Measurements from ENCODE around the gene MAMDC2.
"Not testable (repeated sequence)": the region's sequence is repeated elsewhere in the genome, so short reads cannot be mapped to it uniquely, and the experiment has no call there.

The MAMDC2 gene

DNA sequence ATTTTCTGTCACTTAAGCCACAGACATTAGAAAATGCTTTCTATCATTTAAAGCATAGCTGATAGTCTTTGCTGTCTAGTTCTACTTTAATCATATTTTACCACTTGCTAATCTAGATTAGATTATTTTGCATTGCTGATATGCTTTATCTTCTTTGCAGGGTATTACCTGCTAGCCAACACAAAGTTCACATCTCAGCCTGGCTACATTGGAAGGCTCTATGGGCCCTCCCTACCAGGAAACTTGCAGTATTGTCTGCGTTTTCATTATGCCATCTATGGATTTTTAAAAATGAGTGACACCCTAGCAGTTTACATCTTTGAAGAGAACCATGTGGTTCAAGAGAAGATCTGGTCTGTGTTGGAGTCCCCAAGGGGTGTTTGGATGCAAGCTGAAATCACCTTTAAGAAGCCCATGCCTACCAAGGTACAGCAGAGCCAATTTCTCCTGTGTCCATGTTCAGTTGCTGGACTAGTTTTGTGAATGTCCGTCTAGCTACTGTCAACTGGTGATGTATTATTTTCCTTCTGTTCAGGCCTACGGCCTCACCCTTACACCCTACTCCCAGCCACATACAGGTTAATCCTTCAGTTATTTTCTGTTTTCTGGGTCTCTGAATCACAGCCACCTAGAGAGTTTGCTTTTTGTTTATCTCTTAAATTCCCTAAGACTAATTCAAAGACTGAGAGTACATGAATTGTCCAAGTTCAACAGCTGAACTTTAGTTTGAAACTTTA lies 99.9 kb downstream of the MAMDC2 start:
- FAIRE-seq, result no peak

DNA sequence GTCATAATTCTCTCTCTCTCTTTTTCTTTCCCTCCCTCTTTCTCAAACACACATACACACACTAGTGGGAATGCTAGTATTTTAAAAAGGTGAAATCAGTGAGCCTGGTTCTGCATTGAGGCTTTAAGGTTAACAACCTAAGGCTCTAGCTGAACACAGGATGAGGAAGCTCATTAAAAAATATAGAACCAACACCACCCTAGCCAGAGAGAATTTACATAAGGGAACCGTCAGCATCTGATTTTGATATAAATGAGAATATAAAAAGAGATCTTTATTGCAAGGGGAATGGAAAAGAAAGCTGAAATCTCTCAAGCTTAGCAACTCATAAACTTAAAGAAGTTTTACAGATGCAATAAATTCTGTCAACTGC lies 100.5 kb downstream of the MAMDC2 start:
- FAIRE-seq, result no peak

DNA sequence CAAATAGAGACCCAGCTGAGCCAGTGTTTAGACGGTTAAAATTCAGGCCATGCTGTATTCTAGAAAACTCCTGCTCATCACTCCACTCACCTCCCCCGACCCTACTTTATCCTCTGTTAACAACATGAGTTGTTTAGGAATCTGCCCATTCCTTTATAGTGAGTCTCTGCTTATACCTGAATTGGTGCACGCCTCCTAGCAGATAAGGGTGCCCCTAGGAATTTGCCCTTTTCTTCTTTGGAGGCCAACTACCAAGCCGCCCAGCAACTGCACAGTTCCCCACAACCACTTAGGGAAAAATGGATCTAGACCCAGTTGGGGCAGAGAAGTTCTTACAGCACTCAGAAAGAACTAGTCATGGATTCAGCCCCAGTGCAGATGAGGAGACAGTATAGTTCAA lies 102.3 kb downstream of the MAMDC2 start:
- FAIRE-seq, result no peak

DNA sequence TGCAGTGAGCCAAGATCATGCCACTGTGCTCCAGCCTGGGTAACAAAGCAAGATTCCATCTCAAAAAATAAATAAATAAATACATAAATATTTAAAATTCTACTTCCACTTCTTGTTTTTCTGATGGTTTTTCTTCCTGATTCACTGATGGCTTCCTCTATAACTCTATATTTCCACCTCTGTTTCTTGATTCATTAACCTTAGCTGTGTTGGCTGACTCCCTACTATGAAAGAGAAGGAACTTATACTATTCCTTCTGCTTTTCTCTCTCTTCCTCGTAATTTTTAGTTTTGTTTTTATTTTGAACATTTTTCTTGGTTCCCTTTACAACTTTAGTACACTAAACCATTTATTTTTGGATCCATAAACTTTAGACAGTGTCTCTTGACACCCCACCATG lies 103.5 kb downstream of the MAMDC2 start:
- no peak for FAIRE-seq

DNA sequence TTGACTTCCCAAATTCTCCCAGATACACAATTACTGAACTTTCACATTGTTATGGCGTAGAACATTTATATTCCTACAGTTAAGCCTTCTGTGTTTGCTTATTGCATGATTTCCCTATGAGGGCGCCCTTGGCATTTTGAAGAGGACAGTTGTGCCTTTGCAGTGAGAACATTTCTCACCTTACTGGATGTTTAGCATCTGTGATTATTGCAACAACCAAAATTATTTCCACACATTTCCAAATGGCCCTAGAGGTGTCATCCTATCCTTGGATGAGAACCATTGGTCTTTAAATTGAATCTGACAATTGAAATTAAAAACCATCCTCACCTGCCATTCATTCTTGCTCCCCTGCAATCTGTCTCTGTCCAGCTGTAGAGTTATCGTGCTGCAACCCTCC lies 104.0 kb downstream of the MAMDC2 start:
- no peak for FAIRE-seq

DNA sequence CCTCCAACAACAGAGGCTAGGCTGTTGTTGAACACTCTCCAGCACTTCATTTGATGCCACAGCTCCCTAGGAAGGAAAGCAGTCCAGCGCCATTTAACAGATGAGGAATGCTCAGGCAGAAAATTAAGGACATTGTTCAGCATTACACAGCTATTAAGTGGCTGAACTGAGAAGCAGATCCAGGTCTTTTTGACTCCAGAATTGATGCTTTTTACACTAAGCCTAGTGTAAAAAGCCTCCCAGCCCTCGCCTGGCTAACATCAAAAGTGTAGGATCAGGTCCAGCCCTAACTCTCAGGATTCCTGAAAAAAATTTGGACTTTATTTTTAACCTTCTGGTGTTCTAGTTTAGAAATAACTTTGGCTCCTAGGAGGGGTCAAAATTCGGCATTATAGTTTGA lies 108.7 kb downstream of the MAMDC2 start:
- FAIRE-seq, result no peak

DNA sequence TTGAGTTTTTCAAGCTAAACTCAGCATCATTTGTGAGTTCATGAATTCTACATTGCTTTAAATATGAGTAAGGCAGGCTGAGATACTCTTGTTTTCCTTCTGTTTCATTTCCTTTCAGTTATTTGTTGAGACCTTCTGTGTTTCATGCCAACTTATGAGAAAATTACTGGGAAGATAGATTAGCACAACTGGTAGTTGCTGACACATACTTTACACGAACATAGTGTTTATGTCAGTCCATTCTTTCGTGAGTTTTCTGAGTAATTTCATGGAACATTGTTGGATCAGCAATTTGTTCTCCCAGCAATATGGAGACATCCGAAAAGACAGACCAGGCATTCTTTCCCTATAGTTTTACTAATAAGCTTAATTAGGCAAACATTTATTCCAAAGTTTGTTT lies 113.1 kb downstream of the MAMDC2 start:
- no peak for FAIRE-seq

DNA sequence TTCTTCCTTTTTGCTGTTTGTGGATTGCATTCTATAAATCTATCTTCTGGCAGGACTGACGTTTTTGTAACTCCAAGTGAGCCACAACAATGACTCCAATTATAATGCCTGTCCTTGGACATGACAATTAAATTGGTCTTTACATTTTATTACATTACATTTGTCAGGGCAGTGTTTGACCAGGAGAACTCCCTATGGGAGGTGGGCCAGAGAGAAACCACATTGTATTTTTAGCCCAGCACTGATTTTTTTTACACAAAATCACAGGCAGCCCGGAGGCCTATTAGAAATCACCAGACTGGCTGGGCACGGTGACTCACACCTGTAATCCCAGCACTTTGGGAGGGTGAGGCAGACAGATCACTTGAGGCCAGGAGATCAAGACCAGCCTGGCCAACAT lies 116.0 kb downstream of the MAMDC2 start:
- no peak for FAIRE-seq

DNA sequence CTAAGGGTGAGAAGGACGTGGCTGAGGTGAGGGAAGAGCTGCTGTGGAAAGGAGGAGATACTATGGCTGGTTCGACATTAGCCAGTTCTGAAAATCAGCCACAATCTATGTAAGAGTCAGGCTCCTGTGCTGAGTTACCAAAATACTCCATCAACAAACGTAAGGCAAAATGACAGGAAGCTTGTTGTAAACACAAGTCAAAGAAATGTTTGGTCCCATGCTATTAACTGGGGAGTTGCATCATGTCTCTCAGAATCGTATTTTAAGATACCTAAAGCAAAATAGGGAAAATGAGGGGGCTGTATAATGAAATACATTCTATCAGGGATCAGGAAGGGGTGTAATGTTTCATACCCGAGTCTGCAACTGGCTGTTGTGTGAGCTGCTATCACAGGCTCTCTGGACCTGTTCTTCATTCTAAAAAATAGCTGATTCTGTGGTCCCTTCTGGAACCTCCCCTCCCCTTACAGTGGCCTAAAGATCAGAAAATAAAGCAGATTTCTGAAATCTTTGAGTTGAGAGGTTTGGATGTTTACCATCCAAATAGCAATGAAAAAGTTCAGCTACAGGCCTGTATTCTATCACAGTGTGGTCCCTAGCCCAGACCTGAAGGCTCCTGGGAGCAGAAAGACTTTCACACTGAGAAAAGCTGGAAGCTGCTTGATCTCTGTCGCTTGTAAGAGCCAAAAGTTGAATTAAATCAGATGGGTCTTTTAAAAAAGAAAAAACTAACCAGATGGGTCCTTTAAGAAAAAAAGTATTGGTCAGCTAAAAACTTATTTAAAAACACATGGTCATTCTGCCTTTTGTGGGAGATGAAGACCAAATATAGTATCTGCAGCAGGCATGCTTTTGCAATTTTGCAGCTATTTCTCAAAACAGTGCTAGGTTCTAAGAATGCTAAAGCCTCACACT lies 117.3 kb downstream of the MAMDC2 start:
- no peak for FAIRE-seq

DNA sequence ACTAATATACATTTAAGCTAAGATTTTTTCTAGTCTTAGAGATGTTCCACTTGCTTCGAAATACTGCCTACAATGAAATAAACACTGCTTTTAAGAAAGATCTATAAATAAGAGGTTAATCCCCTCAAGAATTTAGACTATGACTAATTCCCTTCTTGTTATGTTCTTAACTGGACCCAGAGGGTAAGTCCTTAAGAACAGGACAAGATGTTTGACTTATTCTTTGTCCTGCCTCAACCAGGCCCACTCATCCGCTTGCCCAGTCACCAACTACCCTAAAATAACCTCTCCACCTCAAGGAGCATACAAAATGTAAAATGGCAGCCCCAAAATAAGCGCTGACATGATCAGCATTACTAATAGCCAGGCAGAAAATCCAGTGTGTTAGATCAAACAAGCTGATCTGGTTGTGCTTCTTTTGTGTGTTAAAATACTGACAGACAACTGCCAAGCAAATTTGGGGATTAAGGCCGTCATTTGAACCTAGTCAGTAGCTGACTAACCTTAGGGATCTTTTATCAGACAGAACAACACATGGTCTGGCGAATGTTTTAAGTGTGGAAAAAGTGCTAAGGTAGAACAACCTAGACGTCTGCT lies 121.5 kb downstream of the MAMDC2 start:
- no peak for FAIRE-seq

DNA sequence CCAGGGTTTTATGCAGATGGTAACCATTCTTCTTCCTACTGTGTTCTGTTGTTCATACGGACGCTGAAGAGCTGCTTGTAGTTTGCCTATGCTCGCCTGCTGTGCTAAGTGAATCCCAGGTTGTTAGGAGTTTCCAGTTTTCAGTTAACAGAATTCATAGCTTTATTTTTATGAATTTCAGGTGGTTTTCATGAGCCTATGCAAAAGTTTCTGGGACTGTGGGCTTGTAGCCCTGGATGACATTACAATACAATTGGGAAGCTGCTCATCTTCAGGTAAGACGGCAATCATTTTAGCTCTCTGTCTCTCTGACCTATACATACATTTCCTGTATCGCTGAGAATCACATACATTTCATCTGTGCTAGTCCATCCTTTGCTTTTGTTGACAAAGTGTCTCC lies 124.9 kb downstream of the MAMDC2 start:
- no peak for FAIRE-seq

DNA sequence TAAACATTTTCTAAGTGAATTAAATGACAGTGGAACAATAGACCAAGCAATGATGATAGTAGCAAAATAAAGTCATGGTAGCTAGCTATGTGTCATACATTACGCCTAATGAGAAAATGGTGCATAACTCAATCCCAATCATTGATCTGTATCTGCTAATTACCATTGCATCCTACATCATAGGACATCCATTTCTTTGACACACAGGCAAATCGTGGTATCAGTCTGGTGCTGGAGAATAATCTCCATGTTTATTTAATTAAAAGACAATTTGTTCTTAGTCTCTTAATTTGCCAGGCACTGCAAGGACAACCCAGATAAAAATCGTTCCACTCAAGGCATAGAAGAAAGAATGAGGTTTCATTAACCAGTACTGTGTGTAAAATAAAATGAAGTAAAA lies 125.6 kb downstream of the MAMDC2 start:
- FAIRE-seq, result no peak

DNA sequence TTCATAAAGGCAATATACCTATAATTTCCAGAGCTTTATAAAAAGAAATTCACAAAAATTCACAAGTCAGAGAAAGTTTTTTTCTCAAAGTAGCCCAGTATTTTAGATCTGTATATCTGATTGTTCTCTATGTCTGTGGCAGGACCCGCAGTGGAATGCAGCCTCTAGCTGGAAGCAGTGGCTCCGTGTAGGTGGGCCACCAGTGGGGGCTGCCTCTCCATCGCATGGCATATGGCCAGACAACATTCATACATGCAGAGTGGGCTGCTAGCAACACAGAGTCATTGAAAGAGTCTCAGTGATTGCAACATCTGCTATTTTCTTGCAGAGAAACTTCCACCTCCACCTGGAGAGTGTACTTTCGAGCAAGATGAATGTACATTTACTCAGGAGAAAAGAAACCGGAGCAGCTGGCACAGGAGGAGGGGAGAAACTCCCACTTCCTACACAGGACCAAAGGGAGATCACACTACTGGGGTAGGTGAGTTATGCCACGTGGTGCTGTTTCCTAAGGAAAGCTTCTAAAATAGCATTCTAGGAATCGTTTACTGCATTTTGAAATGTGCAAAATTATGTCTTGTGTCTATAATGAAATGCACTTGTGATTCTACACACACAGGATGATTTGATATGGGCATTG lies 126.6 kb downstream of the MAMDC2 start:
- no peak for FAIRE-seq

DNA sequence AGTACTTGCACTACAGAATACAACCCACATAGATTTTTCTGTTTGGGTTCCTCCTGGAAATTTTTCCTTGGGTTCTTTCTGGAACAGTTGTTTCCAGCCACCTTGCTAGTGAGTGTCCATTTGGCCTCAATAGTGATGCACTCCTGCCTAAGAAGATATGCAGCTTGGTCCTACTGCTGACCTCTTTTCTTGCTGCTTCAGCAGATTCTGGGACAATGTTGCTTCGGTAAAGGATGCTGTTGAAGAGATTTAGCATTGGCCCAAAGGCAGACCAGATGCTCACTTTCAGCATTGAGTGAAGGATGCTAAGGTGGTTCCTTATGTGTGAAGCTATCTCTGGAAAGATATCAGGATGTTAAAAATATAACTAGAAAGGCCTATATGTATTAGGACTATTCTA lies 128.9 kb downstream of the MAMDC2 start:
- no peak for FAIRE-seq

DNA sequence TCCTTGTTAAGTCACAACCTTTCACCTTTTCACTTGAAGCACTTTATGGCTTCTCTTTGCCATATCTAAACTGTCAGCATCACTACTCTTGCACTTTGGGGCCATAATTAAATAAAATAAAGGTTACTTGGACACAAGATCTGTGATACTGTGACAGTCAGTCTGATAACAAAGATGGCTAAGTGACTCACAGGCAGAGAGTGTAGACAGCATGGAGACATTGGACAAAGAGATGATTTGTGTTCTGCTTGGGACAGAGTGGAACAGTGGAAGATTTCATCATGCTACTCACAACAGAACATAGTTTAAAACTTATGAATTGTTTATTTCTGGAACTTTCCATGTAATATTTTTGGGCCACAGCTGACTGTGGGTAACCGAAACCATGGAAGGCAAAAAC lies 133.5 kb downstream of the MAMDC2 start:
- FAIRE-seq, result no peak

DNA sequence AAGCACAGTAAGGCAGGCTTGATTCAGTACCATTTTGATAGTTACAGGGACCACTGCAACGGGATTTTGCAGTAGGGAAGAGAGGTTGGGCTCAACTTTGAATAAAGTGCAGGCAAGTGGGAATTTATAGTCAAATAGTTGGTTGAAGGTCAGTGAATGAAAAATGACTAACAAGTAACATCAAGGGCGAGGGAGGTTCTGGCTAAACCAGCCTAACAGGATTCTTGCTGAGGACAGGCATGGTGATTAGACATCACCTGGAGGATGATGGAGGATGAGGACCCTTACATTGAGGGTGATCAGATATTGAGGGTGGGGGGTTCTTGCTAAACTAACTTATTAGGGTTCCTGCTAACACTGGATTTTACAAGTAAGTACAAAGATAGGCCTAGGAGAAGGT lies 149.1 kb downstream of the MAMDC2 start:
- no peak for FAIRE-seq

DNA sequence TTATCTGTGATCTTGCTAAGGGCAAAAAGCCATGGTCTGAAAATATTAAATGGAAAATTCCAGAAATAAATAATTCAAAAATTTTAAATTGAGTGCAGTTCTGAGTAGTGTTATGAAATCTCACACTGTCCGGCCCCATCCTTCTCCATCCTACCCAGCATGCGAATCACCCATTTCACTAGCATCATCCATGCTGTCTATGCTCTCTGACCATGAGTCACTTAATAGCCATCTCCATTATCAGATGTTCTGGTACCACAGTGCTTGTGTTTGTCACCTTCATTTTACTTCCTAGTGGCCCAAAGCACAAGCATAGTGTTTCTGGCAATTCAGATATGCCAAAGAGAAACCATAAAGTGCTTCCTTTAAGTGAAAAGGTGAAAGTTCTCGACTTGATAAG lies 151.8 kb downstream of the MAMDC2 start:
- no peak for FAIRE-seq

DNA sequence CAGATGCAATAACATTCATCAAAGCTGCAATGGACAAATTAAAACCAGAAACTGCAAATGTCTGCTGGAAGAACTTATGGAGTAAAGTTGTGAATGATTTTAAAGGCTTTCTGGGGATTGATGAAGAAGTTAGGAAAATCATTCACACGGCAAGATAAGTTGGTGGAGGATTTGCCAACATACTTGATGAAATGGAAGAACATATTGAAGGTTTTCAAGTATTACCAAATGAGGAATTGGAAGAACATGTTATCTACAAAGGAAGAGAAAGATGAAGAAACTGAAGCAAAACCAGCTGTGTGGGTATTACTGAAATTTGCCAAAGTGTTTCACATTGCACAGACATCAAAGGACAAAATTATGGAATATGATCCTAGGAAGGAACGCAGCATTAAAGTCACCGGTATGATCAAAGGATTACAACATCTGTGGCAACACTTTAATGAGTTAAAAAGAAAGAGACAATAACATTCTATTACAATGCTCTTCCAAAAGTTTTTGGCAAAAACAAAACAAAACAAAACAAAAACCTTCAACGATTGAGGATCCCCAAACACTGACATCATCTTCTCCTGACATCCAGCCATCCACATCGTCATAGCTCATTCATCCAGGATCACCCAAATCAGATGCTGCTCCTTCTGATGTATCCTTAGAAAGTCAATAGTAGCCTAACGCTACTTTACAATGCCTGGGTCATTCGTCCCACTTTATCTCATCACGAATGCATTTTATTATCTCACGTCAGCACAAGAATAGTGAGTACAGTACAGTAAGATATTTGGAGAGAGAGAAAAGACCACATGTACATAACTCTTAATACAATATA lies 153.8 kb downstream of the MAMDC2 start:
- FAIRE-seq, result no peak

DNA sequence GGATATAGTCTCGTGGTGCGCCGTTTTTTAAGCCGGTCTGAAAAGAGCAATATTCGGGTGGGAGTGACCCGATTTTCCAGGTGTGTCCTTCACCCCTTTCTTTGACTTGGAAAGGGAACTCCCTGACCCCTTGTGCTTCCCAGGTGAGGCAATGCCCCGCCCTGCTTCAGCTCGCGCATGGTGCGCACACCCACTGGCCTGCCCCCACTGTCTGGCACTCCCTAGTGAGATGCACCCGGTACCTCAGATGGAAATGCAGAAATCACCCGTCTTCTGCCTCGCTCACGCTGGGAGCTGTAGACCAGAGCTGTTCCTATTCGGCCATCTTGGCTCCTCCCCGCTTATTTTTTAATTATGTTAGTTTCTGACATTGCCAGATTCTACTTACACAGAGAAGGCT lies 161.1 kb downstream of the MAMDC2 start:
- FAIRE-seq, result not testable (repeated sequence)

DNA sequence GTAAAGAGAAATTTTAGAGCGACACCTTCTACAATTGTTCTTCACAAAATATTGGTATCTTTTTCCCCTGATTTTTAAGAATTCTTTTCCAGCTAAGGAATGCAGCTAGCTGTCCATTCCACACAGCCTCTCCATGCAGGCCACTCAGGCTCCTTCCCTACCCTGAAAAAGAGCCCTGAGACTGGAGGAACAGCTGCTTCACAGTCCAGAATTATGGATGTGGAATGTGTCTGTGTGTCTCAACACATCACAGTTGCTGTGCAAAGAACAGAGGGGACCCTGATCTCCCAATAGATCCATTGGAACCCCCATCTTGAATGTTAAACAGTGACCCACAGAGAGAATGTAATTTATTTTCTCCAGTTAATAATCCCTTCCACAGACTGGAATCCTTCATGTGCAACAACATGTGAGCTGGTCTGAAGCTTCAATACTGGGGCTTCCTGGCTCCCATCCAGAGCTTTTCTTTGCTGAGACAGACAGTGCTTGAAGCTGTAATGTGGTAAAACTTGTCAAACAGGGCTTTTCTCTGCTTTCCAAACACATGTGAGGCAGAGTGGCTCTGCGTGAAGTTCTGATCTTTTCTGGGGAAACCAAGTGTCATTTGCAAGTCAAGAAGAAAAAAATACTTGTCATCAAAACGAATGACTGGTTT lies 161.8 kb downstream of the MAMDC2 start:
- FAIRE-seq, result no peak

DNA sequence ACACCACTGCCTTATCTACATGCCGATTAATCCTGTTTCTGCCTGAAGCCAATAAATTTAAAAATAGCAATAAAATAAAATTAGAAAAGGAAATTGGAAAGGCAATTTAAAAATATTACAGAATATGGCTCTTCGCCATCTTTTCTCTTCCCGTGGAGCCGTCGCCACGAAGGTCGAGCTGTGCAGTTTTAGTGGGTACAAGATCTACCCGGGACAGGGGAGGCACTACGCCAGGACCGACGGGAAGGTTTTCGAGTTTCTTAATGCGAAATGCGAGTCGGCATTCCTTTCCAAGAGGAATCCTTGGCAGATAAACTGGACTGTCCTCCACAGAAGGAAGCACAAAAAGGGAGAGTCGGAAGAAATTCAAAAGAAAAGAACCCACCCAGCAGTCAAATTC lies 173.4 kb downstream of the MAMDC2 start:
- FAIRE-seq, result no peak

DNA sequence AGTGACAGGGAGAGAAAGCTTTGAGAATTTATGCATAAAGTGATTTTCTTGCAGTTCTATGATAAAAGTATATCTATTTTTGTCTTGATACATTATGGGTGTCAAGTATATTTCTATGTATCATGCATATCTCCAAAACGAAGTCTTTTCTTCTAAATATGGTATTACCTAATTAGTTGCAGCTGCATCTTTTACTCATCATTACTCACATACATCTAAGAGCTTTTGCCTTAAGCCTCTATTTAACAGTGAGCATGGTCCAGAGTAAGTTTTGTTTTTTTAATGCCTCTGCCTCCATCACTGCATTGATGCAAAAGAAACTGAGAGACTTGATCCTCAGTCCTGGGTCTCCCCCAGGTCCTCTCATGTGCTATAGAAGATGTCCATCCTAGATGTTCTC lies 175.1 kb downstream of the MAMDC2 start:
- FAIRE-seq, result no peak

Measured in TTC549 (cell line).